ENCODE results near the gene CHTF18.
"Not testable (repeated sequence)": the region's sequence is repeated elsewhere in the genome, so short reads cannot be mapped to it uniquely, and the experiment has no call there.

CHTF18 gene

GRCh38 chr16:830871-831570, 42.6 kb downstream of the CHTF18 start:
- no peak for TF ChIP-seq CTCF (IDR thresholded peaks at IDR 0.05; ENCODE audit: insufficient read depth, missing control alignments)
- FAIRE-seq (no peak), DNase-seq (ENCODE audit: insufficient read length, low spot score) (no peak)

- no peak for TF ChIP-seq CTCF (IDR thresholded peaks at IDR 0.05; ENCODE audit: insufficient read depth, missing control alignments)
- no peak for DNase-seq (ENCODE audit: insufficient read length, low spot score)
- FAIRE-seq: no peak
Measured at GRCh38 chr16:831571-832413, 43.4 kb downstream of the CHTF18 start.

GRCh38 chr16:832652-833336, 44.4 kb downstream of the CHTF18 start:
- DNase-seq (ENCODE audit: insufficient read length, low spot score): no peak
- no peak for TF ChIP-seq CTCF (IDR thresholded peaks at IDR 0.05; ENCODE audit: insufficient read depth, missing control alignments)
- no peak for FAIRE-seq

GRCh38 chr16:833411-833810, 45.0 kb downstream of the CHTF18 start:
- FAIRE-seq (no peak), DNase-seq (ENCODE audit: insufficient read length, low spot score) (no peak)
- TF ChIP-seq CTCF (IDR thresholded peaks at IDR 0.05; ENCODE audit: insufficient read depth, missing control alignments): no peak

GRCh38 chr16:835373-835772, 47.0 kb downstream of the CHTF18 start:
- no peak for DNase-seq (ENCODE audit: insufficient read length, low spot score)
- no peak for TF ChIP-seq CTCF (IDR thresholded peaks at IDR 0.05; ENCODE audit: insufficient read depth, missing control alignments)
- FAIRE-seq: no peak

- no peak for TF ChIP-seq CTCF (IDR thresholded peaks at IDR 0.05; ENCODE audit: insufficient read depth, missing control alignments)
- FAIRE-seq (no peak), DNase-seq (ENCODE audit: insufficient read length, low spot score) (no peak)
Measured at GRCh38 chr16:836221-836620, 47.8 kb downstream of the CHTF18 start.

- not testable (repeated sequence) for DNase-seq (ENCODE audit: insufficient read length, low spot score); FAIRE-seq
Measured at GRCh38 chr16:836822-837221, 48.4 kb downstream of the CHTF18 start.

All from D721Med (cell line).